ENCODE measurements around the gene CUTA. TPM values are rescaled to one million over a fixed set of nuclear protein-coding genes. Genes with fewer than 3 reads are reported as not detected.

CUTA gene
- total and polyA plus RNA-seq, 2 donors = 62.5 to 192 TPM

- Histone ChIP-seq H3K27ac (ENCODE audit: low read depth) (no peak overlapping the region), H3K4me3 (ENCODE audit: low read depth, low read length) (no peak overlapping the region), H3K4me1 (ENCODE audit: insufficient read depth) (no peaks in the 10 kb centered on the region), H3K36me3 (ENCODE audit: insufficient read depth) (no peaks in the 10 kb centered on the region)
- 84% methylated on average over 3 of the region's 3 CpGs for WGBS
- DNase-seq (ENCODE audit: extremely low spot score) = no peak
These were observed 27.3 kb upstream of the CUTA start for GRCh38 chr6:33445119-33445603.

DNA sequence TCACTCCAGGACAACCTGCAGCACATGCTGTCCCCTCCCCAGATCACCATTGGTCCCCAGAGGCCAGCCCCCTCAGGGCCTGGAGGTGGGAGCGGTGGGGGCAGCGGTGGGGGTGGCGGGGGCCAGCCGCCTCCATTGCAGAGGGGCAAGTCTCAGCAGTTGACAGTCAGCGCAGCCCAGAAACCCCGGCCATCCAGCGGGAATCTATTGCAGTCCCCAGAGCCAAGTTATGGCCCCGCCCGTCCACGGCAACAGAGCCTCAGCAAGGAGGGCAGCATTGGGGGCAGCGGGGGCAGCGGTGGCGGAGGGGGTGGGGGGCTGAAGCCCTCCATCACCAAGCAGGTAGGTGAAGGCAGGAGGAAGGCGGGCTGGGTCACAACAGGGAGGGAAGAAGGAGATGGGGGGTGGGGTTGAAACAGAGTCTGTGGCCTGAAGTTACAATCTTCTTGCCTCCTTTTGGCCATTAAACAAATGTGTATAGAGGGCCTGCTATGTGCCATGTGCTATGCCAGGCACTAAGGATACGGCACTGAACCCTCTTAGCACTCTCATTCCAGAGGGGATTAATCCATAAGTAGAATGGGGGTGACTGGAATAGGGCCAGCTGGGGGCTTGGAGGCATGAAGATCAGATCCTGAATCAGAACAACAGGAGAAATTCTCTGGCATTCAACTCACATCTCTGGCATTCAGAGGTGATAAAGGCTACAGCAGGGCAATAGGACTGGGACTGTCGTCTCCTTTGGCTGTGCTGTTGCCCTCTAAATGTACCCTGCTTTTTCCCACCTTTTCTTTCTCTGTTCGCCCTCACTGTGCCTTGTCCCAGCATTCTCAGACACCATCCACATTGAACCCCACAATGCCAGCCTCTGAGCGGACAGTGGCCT lies 26.0 kb upstream of the CUTA start:
- H3K4me1 ChIP-seq (ENCODE audit: insufficient read depth) = no peaks in the 10 kb centered on the region
- H3K36me3 ChIP-seq (ENCODE audit: insufficient read depth) = no peaks in the 10 kb centered on the region
- no peak overlapping the region for H3K4me3 ChIP-seq (ENCODE audit: low read depth, low read length)
- no peak overlapping the region for H3K27ac ChIP-seq (ENCODE audit: low read depth)
- no peak for DNase-seq (ENCODE audit: extremely low spot score)
- WGBS = 87% methylated on average over 18 of the region's 18 CpGs

GRCh38 chr6:33443025-33443424 lies 25.1 kb upstream of the CUTA start:
- no peak overlapping the region for H3K4me3 ChIP-seq (ENCODE audit: low read depth, low read length)
- no peak for DNase-seq (ENCODE audit: extremely low spot score)
- H3K36me3 ChIP-seq (ENCODE audit: insufficient read depth) = no peaks in the 10 kb centered on the region
- no peaks in the 10 kb centered on the region for H3K4me1 ChIP-seq (ENCODE audit: insufficient read depth)
- no peak overlapping the region for H3K27ac ChIP-seq (ENCODE audit: low read depth)
- WGBS = 93% methylated on average over 17 of the region's 17 CpGs

GRCh38 chr6:33442283-33442682 lies 24.4 kb upstream of the CUTA start:
- no peak for DNase-seq (ENCODE audit: extremely low spot score)
- Histone ChIP-seq H3K27ac (ENCODE audit: low read depth) (no peak overlapping the region), H3K4me3 (ENCODE audit: low read depth, low read length) (no peak overlapping the region), H3K4me1 (ENCODE audit: insufficient read depth) (no peaks in the 10 kb centered on the region), H3K36me3 (ENCODE audit: insufficient read depth) (peaks cover 4% of the 10 kb centered on the region)
- WGBS = 89% methylated on average over 8 of the region's 8 CpGs

- DNase-seq (ENCODE audit: extremely low spot score) = no peak
- Histone ChIP-seq H3K4me3 (ENCODE audit: low read depth, low read length) (no peak overlapping the region), H3K4me1 (ENCODE audit: insufficient read depth) (no peaks in the 10 kb centered on the region), H3K27ac (ENCODE audit: low read depth) (no peak overlapping the region), H3K36me3 (ENCODE audit: insufficient read depth) (peaks cover 4% of the 10 kb centered on the region)
- 95% methylated on average over 9 of the region's 9 CpGs for WGBS
These were observed 23.6 kb upstream of the CUTA start for GRCh38 chr6:33441457-33441856.

- peaks cover 7% of the 10 kb centered on the region for H3K36me3 ChIP-seq (ENCODE audit: insufficient read depth)
- 85% methylated on average over 19 of the region's 19 CpGs for WGBS
- H3K27ac ChIP-seq (ENCODE audit: low read depth) = no peak overlapping the region
- no peak for DNase-seq (ENCODE audit: extremely low spot score)
- no peak overlapping the region for H3K4me3 ChIP-seq (ENCODE audit: low read depth, low read length)
- no peaks in the 10 kb centered on the region for H3K4me1 ChIP-seq (ENCODE audit: insufficient read depth)
These were observed 22.9 kb upstream of the CUTA start for GRCh38 chr6:33440649-33441309.

DNA sequence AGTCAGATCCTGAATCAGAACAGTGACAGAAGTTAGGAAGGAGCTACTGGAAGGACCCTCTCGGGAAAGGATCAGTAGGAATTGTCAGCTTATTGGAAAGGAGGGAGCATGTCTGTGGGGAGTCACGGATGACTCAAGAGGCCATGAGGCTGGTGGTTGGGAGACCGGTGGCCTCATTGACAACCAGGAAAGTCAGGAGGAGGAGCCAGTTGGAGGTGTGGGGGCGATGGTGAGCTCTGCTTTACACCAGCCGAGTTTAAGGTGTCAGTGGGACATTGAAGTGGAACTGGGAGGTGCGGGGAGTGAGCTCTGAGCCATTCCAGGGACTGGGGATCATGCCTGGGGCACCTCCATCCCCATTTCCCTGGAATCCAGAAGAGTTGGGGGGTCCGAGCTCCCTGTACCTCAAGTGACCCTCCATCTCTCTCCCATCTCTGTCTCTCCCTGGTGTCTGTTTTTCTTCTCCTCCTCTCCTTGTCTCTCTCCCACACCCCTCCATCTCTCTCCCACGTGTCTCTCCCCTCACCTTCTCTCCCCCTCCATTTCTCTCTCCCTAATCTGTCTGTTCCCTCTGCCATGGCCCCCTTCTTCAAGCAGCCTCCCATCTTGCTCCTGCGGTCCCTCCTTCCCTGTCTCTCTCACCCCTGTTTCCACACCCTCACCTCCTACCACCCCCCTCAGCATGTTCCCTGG lies 22.2 kb upstream of the CUTA start:
- no peak for DNase-seq (ENCODE audit: extremely low spot score)
- Histone ChIP-seq H3K4me1 (ENCODE audit: insufficient read depth) (no peaks in the 10 kb centered on the region), H3K27ac (ENCODE audit: low read depth) (no peak overlapping the region), H3K36me3 (ENCODE audit: insufficient read depth) (peaks cover 8% of the 10 kb centered on the region), H3K4me3 (ENCODE audit: low read depth, low read length) (no peak overlapping the region)
- whole genome bisulfite sequencing = 75% methylated on average over 9 of the region's 9 CpGs

- no peak for DNase-seq (ENCODE audit: extremely low spot score)
- Histone ChIP-seq H3K4me1 (ENCODE audit: insufficient read depth) (no peaks in the 10 kb centered on the region), H3K4me3 (ENCODE audit: low read depth, low read length) (no peak overlapping the region), H3K36me3 (ENCODE audit: insufficient read depth) (peaks cover 8% of the 10 kb centered on the region), H3K27ac (ENCODE audit: low read depth) (no peak overlapping the region)
- WGBS = 91% methylated on average over 3 of the region's 3 CpGs
These were observed 21.2 kb upstream of the CUTA start for GRCh38 chr6:33438978-33439594.

DNA sequence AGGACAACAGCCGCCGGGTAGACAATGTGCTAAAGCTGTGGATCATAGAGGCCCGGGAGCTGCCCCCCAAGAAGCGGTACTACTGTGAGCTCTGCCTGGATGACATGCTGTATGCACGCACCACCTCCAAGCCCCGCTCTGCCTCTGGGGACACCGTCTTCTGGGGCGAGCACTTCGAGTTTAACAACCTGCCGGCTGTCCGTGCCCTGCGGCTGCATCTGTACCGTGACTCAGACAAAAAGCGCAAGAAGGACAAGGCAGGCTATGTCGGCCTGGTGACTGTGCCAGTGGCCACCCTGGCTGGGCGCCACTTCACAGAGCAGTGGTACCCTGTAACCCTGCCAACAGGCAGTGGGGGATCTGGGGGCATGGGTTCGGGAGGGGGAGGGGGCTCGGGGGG lies 19.8 kb upstream of the CUTA start:
- H3K36me3 ChIP-seq (ENCODE audit: insufficient read depth) = peaks cover 8% of the 10 kb centered on the region
- H3K4me1 ChIP-seq (ENCODE audit: insufficient read depth) = no peaks in the 10 kb centered on the region
- no peak overlapping the region for H3K4me3 ChIP-seq (ENCODE audit: low read depth, low read length)
- no peak overlapping the region for H3K27ac ChIP-seq (ENCODE audit: low read depth)
- DNase-seq (ENCODE audit: extremely low spot score) = no peak
- WGBS = 94% methylated on average over 18 of the region's 18 CpGs

DNA sequence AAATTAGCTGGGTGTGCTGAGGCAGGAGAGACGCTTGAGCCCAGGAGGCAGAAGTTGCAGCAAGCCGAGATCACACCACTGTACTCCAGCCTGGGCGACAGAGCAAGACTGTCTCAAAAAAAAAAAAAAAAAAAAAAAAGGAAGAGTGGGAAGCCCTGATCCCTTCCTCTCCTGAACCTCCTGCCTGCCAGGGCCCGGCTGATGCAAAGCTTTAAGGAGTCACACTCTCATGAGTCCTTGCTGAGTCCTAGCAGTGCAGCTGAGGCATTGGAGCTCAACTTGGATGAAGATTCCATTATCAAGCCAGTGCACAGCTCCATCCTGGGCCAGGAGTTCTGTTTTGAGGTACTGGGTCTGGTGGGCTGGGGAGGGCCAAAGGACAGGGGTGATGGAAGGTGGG lies 17.1 kb upstream of the CUTA start:
- Histone ChIP-seq H3K36me3 (ENCODE audit: insufficient read depth) (peaks cover 8% of the 10 kb centered on the region), H3K27ac (ENCODE audit: low read depth) (no peak overlapping the region), H3K4me3 (ENCODE audit: low read depth, low read length) (no peak overlapping the region), H3K4me1 (ENCODE audit: insufficient read depth) (no peaks in the 10 kb centered on the region)
- 77% methylated on average over 4 of the region's 4 CpGs for WGBS
- no peak for DNase-seq (ENCODE audit: extremely low spot score)

DNA sequence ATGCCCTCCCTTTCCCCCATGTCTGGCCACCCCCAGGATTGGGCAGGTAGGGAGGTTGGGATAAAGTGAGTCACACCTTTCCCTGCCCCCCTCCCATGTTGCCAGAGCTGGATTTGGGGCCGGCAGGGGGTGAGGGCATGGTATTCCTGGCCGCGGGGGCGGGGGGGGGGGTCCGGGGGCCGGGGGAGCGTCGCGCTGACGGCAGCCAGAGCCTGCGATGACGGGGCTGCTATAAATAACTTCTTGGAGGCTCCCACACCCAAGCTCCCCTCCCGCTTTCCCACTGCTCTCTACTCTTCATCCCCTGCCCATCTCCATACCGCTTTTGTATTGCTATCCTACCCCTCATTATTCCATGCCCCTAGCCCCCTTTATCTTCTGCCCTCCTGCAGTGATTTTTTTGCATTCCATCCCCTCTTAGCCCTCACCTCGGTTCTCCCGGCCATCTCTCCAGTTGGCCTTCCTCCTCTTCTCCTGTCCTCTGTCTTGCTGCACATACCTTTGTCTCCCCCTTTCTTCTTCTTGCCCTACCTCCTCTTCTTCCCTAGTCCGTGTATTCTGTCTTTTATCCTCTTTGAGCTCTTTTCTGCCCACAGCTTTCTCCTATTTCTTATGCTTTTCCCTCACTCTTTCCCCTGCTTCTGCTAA lies 15.8 kb upstream of the CUTA start:
- 14% methylated on average over 16 of the region's 17 CpGs for WGBS
- Histone ChIP-seq H3K4me1 (ENCODE audit: insufficient read depth) (no peaks in the 10 kb centered on the region), H3K36me3 (ENCODE audit: insufficient read depth) (peaks cover 8% of the 10 kb centered on the region), H3K27ac (ENCODE audit: low read depth) (no peak overlapping the region), H3K4me3 (ENCODE audit: low read depth, low read length) (no peak overlapping the region)
- DNase-seq (ENCODE audit: extremely low spot score) = no peak

GRCh38 chr6:33433001-33433543 lies 15.2 kb upstream of the CUTA start:
- WGBS = 96% methylated on average over 1 of the region's 1 CpG
- DNase-seq (ENCODE audit: extremely low spot score) = no peak
- Histone ChIP-seq H3K4me1 (ENCODE audit: insufficient read depth) (no peaks in the 10 kb centered on the region), H3K4me3 (ENCODE audit: low read depth, low read length) (no peak overlapping the region), H3K27ac (ENCODE audit: low read depth) (no peak overlapping the region), H3K36me3 (ENCODE audit: insufficient read depth) (peaks cover 8% of the 10 kb centered on the region)

GRCh38 chr6:33432546-33432945 lies 14.6 kb upstream of the CUTA start:
- Histone ChIP-seq H3K4me3 (ENCODE audit: low read depth, low read length) (no peak overlapping the region), H3K4me1 (ENCODE audit: insufficient read depth) (no peaks in the 10 kb centered on the region), H3K36me3 (ENCODE audit: insufficient read depth) (peaks cover 6% of the 10 kb centered on the region), H3K27ac (ENCODE audit: low read depth) (no peak overlapping the region)
- 52% methylated on average over 10 of the region's 10 CpGs for WGBS
- no peak for DNase-seq (ENCODE audit: extremely low spot score)
